ENCODE results near the gene POU2F1.

- no peak for TF ChIP-seq EZH2 (IDR thresholded peaks at IDR 0.05; ENCODE audit: low read length)
- TF ChIP-seq, protein P1, sequence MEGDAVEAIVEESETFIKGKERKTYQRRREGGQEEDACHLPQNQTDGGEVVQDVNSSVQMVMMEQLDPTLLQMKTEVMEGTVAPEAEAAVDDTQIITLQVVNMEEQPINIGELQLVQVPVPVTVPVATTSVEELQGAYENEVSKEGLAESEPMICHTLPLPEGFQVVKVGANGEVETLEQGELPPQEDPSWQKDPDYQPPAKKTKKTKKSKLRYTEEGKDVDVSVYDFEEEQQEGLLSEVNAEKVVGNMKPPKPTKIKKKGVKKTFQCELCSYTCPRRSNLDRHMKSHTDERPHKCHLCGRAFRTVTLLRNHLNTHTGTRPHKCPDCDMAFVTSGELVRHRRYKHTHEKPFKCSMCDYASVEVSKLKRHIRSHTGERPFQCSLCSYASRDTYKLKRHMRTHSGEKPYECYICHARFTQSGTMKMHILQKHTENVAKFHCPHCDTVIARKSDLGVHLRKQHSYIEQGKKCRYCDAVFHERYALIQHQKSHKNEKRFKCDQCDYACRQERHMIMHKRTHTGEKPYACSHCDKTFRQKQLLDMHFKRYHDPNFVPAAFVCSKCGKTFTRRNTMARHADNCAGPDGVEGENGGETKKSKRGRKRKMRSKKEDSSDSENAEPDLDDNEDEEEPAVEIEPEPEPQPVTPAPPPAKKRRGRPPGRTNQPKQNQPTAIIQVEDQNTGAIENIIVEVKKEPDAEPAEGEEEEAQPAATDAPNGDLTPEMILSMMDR (optimal IDR thresholded peaks at IDR 0.05 in 1 of 3, IDR thresholded peaks at IDR 0.05 in 1 of 3, conservative IDR thresholded peaks at IDR 0.05 in 1 of 3; ENCODE audit: extremely low read depth in 1 of 3, insufficient read depth in 2 of 3, low read length in 3 of 3), result no peak
Measured at GRCh38 chr1:167258858-167259257, 38.2 kb downstream of the POU2F1 start.
